H9 (cell line): ENCODE results near the gene TENM3. TPM values are rescaled to one million over a fixed set of nuclear protein-coding genes. Genes with fewer than 3 reads are reported as not detected.

ENCODE experiments used
- DNase-seq: peaks from one replicate; pipeline ENCODE4 v3.0.0-alpha.2; 2017
- H2AFZ ChIP-seq: one replicate; pipeline ENCODE4 v1.6.1; 2013; ENCODE audit warnings: mild to moderate bottlenecking, low read length, control low read depth, moderate library complexity
- H2AK5ac ChIP-seq: 2 replicates; pipeline ENCODE4 v1.6.1; 2013; ENCODE audit warnings: low read length, control low read depth, mixed read lengths; ENCODE audit not compliant: insufficient read length
- H2BK120ac ChIP-seq: one replicate; pipeline ENCODE4 v1.6.1; 2013; ENCODE audit warnings: low read depth, mild to moderate bottlenecking, low read length, control low read depth, inconsistent platforms; ENCODE audit not compliant: poor library complexity, severe bottlenecking
- H2BK12ac ChIP-seq: 2 replicates; pipeline ENCODE4 v1.6.1; 2013; ENCODE audit warnings: low read length, control low read depth, mixed read lengths, low read depth; ENCODE audit not compliant: insufficient read length
- H2BK15ac ChIP-seq: 2 replicates; pipeline ENCODE4 v1.6.1; 2013; ENCODE audit warnings: low read depth, low read length, control low read depth
- H2BK20ac ChIP-seq: one replicate; pipeline ENCODE4 v1.6.1; 2013; ENCODE audit warnings: low read depth, mild to moderate bottlenecking, low read length, control low read depth, inconsistent platforms; ENCODE audit not compliant: poor library complexity, severe bottlenecking
- H2BK5ac ChIP-seq: 2 replicates; pipeline ENCODE4 v1.6.1; 2013; ENCODE audit warnings: low read length, control low read depth, mixed read lengths; ENCODE audit not compliant: insufficient read length
- H3K14ac ChIP-seq: 2 replicates; pipeline ENCODE4 v1.6.1; 2013; ENCODE audit warnings: low read length, control low read depth; ENCODE audit not compliant: insufficient read depth
- H3K18ac ChIP-seq: 2 replicates; pipeline ENCODE4 v1.6.1; 2013; ENCODE audit warnings: low read depth, mild to moderate bottlenecking, mixed read lengths, low read length, control low read depth; ENCODE audit not compliant: insufficient read length
- H3K23ac ChIP-seq: 2 replicates; pipeline ENCODE4 v1.6.1; 2013; ENCODE audit warnings: low read length, control low read depth, mixed read lengths, low read depth; ENCODE audit not compliant: insufficient read length
- H3K23me2 ChIP-seq: 2 replicates; pipeline ENCODE4 v1.6.1; 2013; ENCODE audit warnings: low read depth, mild to moderate bottlenecking, mixed read lengths, low read length, control low read depth; ENCODE audit not compliant: insufficient read length, poor library complexity, severe bottlenecking
- H3K27ac ChIP-seq: 2 replicates; pipeline ENCODE4 v1.5.1; 2013; ENCODE audit warnings: low read length, control low read depth, mixed read lengths, low read depth; ENCODE audit not compliant: insufficient read length
- H3K27me3 ChIP-seq: 2 replicates; pipeline ENCODE4 v1.6.1; 2013; ENCODE audit warnings: low read length, control low read depth, inconsistent platforms; ENCODE audit not compliant: insufficient read depth
- H3K4ac ChIP-seq: 2 replicates; pipeline ENCODE4 v1.6.1; 2013; ENCODE audit warnings: low read depth, mild to moderate bottlenecking, control low read depth, inconsistent platforms, low read length, moderate library complexity
- H3K4me1 ChIP-seq: 2 replicates; pipeline ENCODE4 v1.6.1; 2013; ENCODE audit warnings: low read length, control low read depth, inconsistent platforms; ENCODE audit not compliant: insufficient read depth
- H3K4me2 ChIP-seq: 2 replicates; pipeline ENCODE4 v1.6.1; 2013; ENCODE audit warnings: low read length, control low read depth, mixed read lengths; ENCODE audit not compliant: insufficient read length, insufficient read depth
- H3K56ac ChIP-seq: 2 replicates; pipeline ENCODE4 v1.6.1; 2013; ENCODE audit warnings: low read depth, mild to moderate bottlenecking, mixed read lengths, low read length, control low read depth; ENCODE audit not compliant: insufficient read length
- H3K79me1 ChIP-seq: 2 replicates; pipeline ENCODE4 v1.6.1; 2013; ENCODE audit warnings: low read depth, mild to moderate bottlenecking, moderate library complexity, low read length, control low read depth, inconsistent platforms; ENCODE audit not compliant: insufficient read depth, poor library complexity, severe bottlenecking
- H3K79me2 ChIP-seq: 2 replicates; pipeline ENCODE4 v1.6.1; 2013; ENCODE audit warnings: low read length, control low read depth, inconsistent platforms; ENCODE audit not compliant: insufficient read depth
- H3K9ac ChIP-seq: 2 replicates; pipeline ENCODE4 v1.6.1; 2013; ENCODE audit warnings: low read length, control low read depth, mixed read lengths; ENCODE audit not compliant: insufficient read length; ENCODE audit errors: extremely low read depth
- H3K9me3 ChIP-seq: one replicate; pipeline ENCODE4 v1.6.1; 2013; ENCODE audit warnings: low read depth, low read length, inconsistent platforms; ENCODE audit not compliant: control insufficient read depth
- H3T11ph ChIP-seq: one replicate; pipeline ENCODE4 v1.6.1; 2013; ENCODE audit warnings: mild to moderate bottlenecking, low read length, control low read depth, inconsistent platforms
- H4K20me1 ChIP-seq: one replicate; pipeline ENCODE4 v1.6.1; 2013; ENCODE audit not compliant: control insufficient read depth, insufficient read length, insufficient read depth
- H4K5ac ChIP-seq: 2 replicates; pipeline ENCODE4 v1.6.1; 2013; ENCODE audit warnings: low read depth, mild to moderate bottlenecking, mixed read lengths, low read length, control low read depth; ENCODE audit not compliant: insufficient read length
- H4K8ac ChIP-seq: replicated peaks from 2 replicates; pipeline ENCODE4 v1.6.1; 2013; ENCODE audit warnings: low read length, control low read depth, mixed read lengths, low read depth; ENCODE audit not compliant: insufficient read length
- H4K91ac ChIP-seq: 2 replicates; pipeline ENCODE4 v1.6.1; 2013; ENCODE audit warnings: low read depth, mild to moderate bottlenecking, moderate library complexity, mixed read lengths, low read length, control low read depth; ENCODE audit not compliant: insufficient read length
- H3K27ac Mint-ChIP-seq, 3 experiments: 2 replicates in 2 of 3; 3 replicates in 1 of 3; pipeline ENCODE4 v1.8.0; 2020 to 2021; ENCODE audit warnings: mixed read lengths in 3 of 3, mild to moderate bottlenecking in 1 of 3, moderate library complexity in 1 of 3
- H3K27me3 Mint-ChIP-seq: 2 replicates; pipeline ENCODE4 v1.8.0; 2021; ENCODE audit warnings: low read depth, mild to moderate bottlenecking, moderate library complexity, mixed read lengths
- H3K36me3 Mint-ChIP-seq, 3 experiments: 2 replicates in 2 of 3; 3 replicates in 1 of 3; pipeline ENCODE4 v1.8.0; 2020 to 2021; ENCODE audit warnings: low read depth in 3 of 3, mixed read lengths in 3 of 3; ENCODE audit not compliant: insufficient read depth in 1 of 3
- H3K4me1 Mint-ChIP-seq, 2 experiments: 2 replicates each; pipeline ENCODE4 v1.8.0; 2020; ENCODE audit warnings: mixed read lengths in 2 of 2
- H3K4me3 Mint-ChIP-seq, 2 experiments: 2 replicates in 1 of 2; 3 replicates in 1 of 2; pipeline ENCODE4 v1.8.0; 2020 to 2021; ENCODE audit warnings: mild to moderate bottlenecking in 2 of 2, mixed read lengths in 2 of 2, moderate library complexity in 1 of 2
- H3K9me3 Mint-ChIP-seq, 2 experiments: 2 replicates in 1 of 2; 3 replicates in 1 of 2; pipeline ENCODE4 v1.8.0; 2020; ENCODE audit warnings: mild to moderate bottlenecking in 2 of 2, mixed read lengths in 2 of 2, moderate library complexity in 1 of 2
- WGBS: extraction: QIAGEN DNeasy Blood & Tissue Kit; methylation state at CpG from one replicate; pipeline ENCODE4 v1.1.7; 2013; ENCODE audit warnings: missing lambda C conversion rate, low lambda C conversion rate, mixed read lengths; ENCODE audit not compliant: insufficient read length; ENCODE audit errors: extremely low coverage; 5-methylcytosine and 5-hydroxymethylcytosine counted together
- total RNA-seq: library from RNA; stranded (reverse); gene quantifications from 2 replicates; pipeline ENCODE4 v1.2.1, GENCODE V29; 2021
- TF ChIP-seq, protein P1 (sequence below): fragments of 200-600 bp; sonication (generic); conservative IDR thresholded peaks from 3 replicates; pipeline ENCODE4 v1.8.0; 2021; ENCODE audit warnings: antibody characterized with exemption, mild to moderate bottlenecking

The TENM3 gene
- total RNA-seq, 1 experiment from 2014 or later: 49.6 TPM

DNA sequence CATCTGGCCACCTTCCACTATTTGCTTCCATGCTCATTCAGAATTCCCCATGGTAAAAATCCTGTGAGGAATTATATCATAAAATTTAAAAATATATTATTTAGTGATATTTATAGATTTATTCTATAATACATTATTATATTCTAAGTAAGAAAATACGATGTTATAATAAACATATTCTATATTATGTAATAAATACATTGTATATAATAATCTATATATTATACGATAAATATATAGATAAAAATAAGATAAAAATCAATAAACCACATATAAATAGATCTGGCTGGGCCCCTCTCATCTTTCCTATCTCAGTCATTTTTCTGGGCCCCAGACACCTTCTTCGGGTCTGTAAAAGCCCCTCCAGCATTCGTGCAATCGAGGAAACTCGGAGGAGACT lies 605.5 kb downstream of the TENM3 start:
- Histone ChIP-seq H3K56ac (no peak overlapping the region), H4K8ac (no peak overlapping the region), H2AFZ (no peak overlapping the region), H3K27me3 (no peaks in the 10 kb centered on the region), H2BK20ac (no peak overlapping the region), H4K5ac (no peak overlapping the region), H3T11ph (no peak overlapping the region), H3K79me1 (no peaks in the 10 kb centered on the region), H2BK15ac (no peak overlapping the region), H3K23me2 (no peaks in the 10 kb centered on the region), H3K4me2 (no peak overlapping the region), H3K4me1 (no peaks in the 10 kb centered on the region), H3K27ac (no peak overlapping the region), H4K20me1 (no peaks in the 10 kb centered on the region), H4K91ac (no peak overlapping the region), H2BK120ac (no peak overlapping the region), H2BK12ac (no peak overlapping the region), H2BK5ac (no peak overlapping the region), H3K23ac (no peak overlapping the region), H3K9me3 (peaks cover 7% of the 10 kb centered on the region), H3K18ac (no peak overlapping the region), H3K4ac (no peak overlapping the region), H3K79me2 (no peaks in the 10 kb centered on the region), H3K14ac (no peak overlapping the region), H3K9ac (no peak overlapping the region), H2AK5ac (no peak overlapping the region)
- H3K9me3 Mint-ChIP-seq: peaks cover 12 to 13% of the 10 kb centered on the region in 2 experiments
- TF ChIP-seq, protein P1, sequence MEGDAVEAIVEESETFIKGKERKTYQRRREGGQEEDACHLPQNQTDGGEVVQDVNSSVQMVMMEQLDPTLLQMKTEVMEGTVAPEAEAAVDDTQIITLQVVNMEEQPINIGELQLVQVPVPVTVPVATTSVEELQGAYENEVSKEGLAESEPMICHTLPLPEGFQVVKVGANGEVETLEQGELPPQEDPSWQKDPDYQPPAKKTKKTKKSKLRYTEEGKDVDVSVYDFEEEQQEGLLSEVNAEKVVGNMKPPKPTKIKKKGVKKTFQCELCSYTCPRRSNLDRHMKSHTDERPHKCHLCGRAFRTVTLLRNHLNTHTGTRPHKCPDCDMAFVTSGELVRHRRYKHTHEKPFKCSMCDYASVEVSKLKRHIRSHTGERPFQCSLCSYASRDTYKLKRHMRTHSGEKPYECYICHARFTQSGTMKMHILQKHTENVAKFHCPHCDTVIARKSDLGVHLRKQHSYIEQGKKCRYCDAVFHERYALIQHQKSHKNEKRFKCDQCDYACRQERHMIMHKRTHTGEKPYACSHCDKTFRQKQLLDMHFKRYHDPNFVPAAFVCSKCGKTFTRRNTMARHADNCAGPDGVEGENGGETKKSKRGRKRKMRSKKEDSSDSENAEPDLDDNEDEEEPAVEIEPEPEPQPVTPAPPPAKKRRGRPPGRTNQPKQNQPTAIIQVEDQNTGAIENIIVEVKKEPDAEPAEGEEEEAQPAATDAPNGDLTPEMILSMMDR: no peak
- WGBS: no CpG with 5 or more reads among the region's 6 CpGs
- H3K36me3 Mint-ChIP-seq: peaks cover 3 to 13% (median 6%) of the 10 kb centered on the region in 3 experiments; a peak in 6 of 7 replicates
- peaks cover 15 to 16% of the 10 kb centered on the region in 2 experiments for H3K4me1 Mint-ChIP-seq
- peaks cover 6% of the 10 kb centered on the region for H3K27me3 Mint-ChIP-seq
- no peak for DNase-seq
- H3K27ac Mint-ChIP-seq: no peak overlapping the region
- H3K4me3 Mint-ChIP-seq: no peak overlapping the region
